ENCODE results near the gene IL9. TPM values are rescaled to one million over a fixed set of nuclear protein-coding genes. Genes with fewer than 3 reads are reported as not detected.
A peak's percentile ranks its signal among the peaks of the same experiment; 100 is the strongest.

The IL9 gene
- total RNA-seq, 3 donors from 2014 or later: not detected

DNA sequence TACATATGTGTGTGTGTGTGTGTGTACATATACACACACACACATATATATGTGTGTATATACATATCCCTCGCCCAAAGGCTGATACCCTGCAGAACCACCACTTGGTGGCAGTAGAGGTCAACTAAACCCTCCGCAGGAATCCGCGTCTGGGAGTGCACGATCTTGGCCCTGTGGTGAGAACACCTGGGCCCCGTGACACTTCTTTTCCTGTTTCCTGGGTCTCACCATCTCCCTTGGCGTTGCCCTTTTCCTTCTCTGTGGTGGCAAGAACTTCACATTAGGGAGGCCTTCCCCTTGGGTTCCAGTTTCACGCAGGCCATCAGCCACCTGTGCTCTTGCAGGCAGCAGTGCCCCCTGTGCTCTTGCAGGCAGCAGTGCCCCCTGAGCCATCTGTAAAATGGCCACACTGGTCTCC, 8.2 kb downstream of the IL9 start:
- no peaks in the 10 kb centered on the region for H3K4me1 ChIP-seq (ENCODE audit: low read depth)
- intact Hi-C loops (cut with DNase I, micrococcal nuclease): loop anchor here (1.0 to 10.0 kb wide), 4 partner anchors 175 to 325 kb away; no protein-coding TSS in a partner anchor
- peak in 2 of 3 donors; percentile 67 to 76 for DNase-seq

DNA sequence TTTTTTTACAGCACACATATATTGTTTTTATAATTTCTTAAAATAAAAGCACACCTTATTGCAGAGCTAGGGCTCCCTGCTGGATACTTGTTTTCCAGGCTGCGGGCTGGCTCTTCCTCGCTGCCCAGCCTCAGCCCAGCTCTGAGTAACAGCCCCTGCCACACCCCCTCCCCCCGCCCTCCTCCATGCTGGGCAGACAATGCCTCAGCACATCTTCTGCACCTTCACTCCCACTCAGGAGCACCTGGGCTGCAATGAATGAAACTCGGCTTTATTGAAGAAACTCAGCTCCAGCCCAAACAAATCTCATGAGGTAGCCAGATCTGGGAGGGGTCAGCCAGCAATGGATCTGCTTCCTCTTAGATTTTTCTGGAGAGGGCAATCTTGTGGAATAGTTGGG, 9.5 kb downstream of the IL9 start:
- no peak for DNase-seq
- Histone ChIP-seq H3K4me3 (no peak overlapping the region), H3K36me3 (ENCODE audit: low read depth) (no peaks in the 10 kb centered on the region), H3K4me1 (ENCODE audit: low read depth) (no peaks in the 10 kb centered on the region), H3K9me3 (no peaks in the 10 kb centered on the region)
- ATAC-seq: no peak
- intact Hi-C loops (cut with DNase I, micrococcal nuclease): loop anchor here (5.0 to 10.0 kb wide), 3 partner anchors 176 to 326 kb away; no protein-coding TSS in a partner anchor
- TF ChIP-seq, protein P1, sequence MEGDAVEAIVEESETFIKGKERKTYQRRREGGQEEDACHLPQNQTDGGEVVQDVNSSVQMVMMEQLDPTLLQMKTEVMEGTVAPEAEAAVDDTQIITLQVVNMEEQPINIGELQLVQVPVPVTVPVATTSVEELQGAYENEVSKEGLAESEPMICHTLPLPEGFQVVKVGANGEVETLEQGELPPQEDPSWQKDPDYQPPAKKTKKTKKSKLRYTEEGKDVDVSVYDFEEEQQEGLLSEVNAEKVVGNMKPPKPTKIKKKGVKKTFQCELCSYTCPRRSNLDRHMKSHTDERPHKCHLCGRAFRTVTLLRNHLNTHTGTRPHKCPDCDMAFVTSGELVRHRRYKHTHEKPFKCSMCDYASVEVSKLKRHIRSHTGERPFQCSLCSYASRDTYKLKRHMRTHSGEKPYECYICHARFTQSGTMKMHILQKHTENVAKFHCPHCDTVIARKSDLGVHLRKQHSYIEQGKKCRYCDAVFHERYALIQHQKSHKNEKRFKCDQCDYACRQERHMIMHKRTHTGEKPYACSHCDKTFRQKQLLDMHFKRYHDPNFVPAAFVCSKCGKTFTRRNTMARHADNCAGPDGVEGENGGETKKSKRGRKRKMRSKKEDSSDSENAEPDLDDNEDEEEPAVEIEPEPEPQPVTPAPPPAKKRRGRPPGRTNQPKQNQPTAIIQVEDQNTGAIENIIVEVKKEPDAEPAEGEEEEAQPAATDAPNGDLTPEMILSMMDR (IDR thresholded peaks at IDR 0.05): no peak

More for the DNA sequence above, 8.2 kb downstream of the IL9 start:
- Histone ChIP-seq H3K9me3 (no peaks in the 10 kb centered on the region), H3K36me3 (ENCODE audit: low read depth) (no peaks in the 10 kb centered on the region), H3K4me3 (no peak overlapping the region)
- peak; percentile 98 for ATAC-seq
- TF ChIP-seq, protein P1 (IDR thresholded peaks at IDR 0.05): peak; percentile 69

DNA sequence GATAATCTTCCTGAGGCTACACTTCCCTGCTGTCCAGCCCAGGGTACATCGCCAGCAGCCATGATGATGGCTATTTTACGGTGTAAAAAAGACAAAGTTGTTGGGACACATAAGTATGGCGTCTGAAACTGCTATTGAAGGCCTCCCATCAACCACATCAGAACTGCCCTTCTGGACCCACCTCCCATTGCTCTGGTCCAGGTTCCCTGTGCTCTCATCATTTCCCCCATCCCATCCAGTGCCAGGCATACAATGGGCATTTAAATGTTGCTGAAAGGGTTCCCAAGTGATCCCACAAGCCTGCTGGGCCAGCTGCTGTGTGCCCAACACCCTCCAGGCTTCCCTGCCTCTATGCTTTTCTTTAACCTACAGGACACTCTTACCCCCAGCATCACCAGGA, 10.6 kb downstream of the IL9 start:
- TF ChIP-seq, protein P1 (IDR thresholded peaks at IDR 0.05): no peak
- Histone ChIP-seq H3K4me1 (ENCODE audit: low read depth) (no peaks in the 10 kb centered on the region), H3K36me3 (ENCODE audit: low read depth) (no peaks in the 10 kb centered on the region), H3K9me3 (no peaks in the 10 kb centered on the region), H3K4me3 (no peak overlapping the region)
- no peak for ATAC-seq
- no peak for DNase-seq
- intact Hi-C loops (cut with DNase I, micrococcal nuclease): loop anchor here (5.0 to 10.0 kb wide), 3 partner anchors 177 to 327 kb away; no protein-coding TSS in a partner anchor

DNA sequence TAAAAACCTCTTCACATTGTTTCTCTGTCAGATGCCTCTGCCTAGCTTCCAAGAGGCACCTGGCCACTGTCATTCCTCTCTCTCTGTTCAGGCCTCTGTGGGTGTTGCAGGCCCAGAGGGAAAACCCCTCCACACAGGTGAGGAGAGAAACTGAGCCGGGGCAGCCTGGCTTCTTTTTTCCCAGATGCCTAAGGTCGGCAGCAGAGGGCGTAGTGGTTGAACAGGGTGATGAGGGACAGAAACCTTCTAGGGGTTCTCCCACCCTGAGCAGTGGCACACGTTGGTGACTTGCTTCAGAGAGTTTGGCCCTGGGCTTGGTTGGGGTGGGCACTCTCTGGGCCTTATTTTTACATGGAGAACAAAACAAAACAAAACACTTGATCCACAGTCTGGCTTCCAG, 12.2 kb downstream of the IL9 start:
- DNase-seq (no peak), ATAC-seq (no peak)
- H3K4me1 ChIP-seq (ENCODE audit: low read depth): no peaks in the 10 kb centered on the region
- TF ChIP-seq, protein P1 (IDR thresholded peaks at IDR 0.05): no peak
- intact Hi-C loops (cut with DNase I, micrococcal nuclease): loop anchor here in 1 of 2 donors (10.0 kb wide), 1 partner anchor 181 kb away; no protein-coding TSS in a partner anchor
- no peaks in the 10 kb centered on the region for H3K36me3 ChIP-seq (ENCODE audit: low read depth)
- H3K4me3 ChIP-seq: no peak overlapping the region
- no peaks in the 10 kb centered on the region for H3K9me3 ChIP-seq

DNA sequence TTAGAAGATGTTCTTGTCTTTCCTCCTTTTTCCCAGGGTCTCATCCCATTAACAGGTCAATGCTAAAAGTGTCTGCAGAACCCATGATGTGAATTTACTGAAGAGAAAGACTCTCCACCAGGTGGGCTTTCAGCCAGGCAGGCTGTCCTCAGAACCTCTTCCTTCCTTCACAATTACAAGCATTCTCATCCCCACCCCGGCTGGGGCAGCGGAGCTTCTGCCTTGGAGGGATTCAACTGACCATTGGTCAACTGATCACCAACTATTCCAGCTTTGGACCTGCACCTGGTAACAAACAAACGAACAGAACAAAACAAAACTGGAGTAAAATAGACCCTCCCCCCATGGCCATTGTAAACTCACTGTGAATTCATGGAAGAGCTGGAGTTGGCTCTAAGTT, 12.6 kb downstream of the IL9 start:
- no peak for ATAC-seq
- Histone ChIP-seq H3K9me3 (no peaks in the 10 kb centered on the region), H3K36me3 (ENCODE audit: low read depth) (no peaks in the 10 kb centered on the region), H3K4me3 (no peak overlapping the region), H3K4me1 (ENCODE audit: low read depth) (no peaks in the 10 kb centered on the region)
- intact Hi-C loops (cut with DNase I, micrococcal nuclease): loop anchor here in 1 of 2 donors (10.0 kb wide), 1 partner anchor 182 kb away; no protein-coding TSS in a partner anchor
- TF ChIP-seq, protein P1 (IDR thresholded peaks at IDR 0.05): no peak
- no peak for DNase-seq
